ENCODE data around the gene DLGAP1. TPM values are rescaled to one million over a fixed set of nuclear protein-coding genes. Genes with fewer than 3 reads are reported as not detected.

The DLGAP1 gene
- total RNA-seq, 1 experiment from 2014 or later: 0.39 TPM

DNA sequence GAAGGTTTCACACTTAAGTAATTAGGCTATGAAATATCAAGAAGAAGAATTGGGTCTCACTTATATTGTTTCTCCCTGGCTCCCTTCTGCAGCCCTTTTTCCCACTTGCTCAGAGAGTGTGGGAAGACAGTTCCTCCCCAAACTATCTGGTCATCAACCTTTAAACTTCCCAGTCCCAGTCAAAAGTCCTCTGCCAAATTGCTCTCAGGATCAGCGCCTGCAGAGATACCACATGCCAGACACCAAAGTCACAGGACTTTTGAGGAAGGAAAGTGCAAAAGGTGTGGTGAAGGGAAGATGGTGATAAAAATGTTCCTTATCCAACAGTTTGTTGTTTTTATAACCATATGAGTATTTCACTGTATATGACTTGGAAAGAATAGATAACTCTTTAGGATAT is 51.3 kb downstream of the DLGAP1 start:
- DNase-seq (ENCODE audit: low read depth, low spot score) (no peak), ATAC-seq (no peak)
- intact Hi-C loops (cut with micrococcal nuclease): no loop called here
- ChIA-PET POLR2A (no interaction called here), CTCF (no interaction called here), RAD21 (ENCODE audit: low non-redundant PET in 1 of 2, low total read pairs in 2 of 2, uncharacterized antibody in 2 of 2, unreplicated experiment in 2 of 2) (no interaction called here)
- Histone ChIP-seq H3K9me2 (ENCODE audit: insufficient read depth) (no peaks in the 10 kb centered on the region), H3K36me3 (ENCODE audit: control insufficient read depth in 1 of 2, insufficient read depth in 2 of 2, low read length in 2 of 2) (no peaks in the 10 kb centered on the region), H2AFZ (ENCODE audit: low read depth, low read length, poor library complexity, severe bottlenecking) (no peak overlapping the region), H3K4me1 (ENCODE audit: control insufficient read depth in 1 of 2, insufficient read depth in 2 of 2, low read length in 2 of 2) (no peaks in the 10 kb centered on the region), H3K9ac (ENCODE audit: low read length) (no peak overlapping the region), H4K20me1 (ENCODE audit: insufficient read depth) (no peaks in the 10 kb centered on the region), H3K4me3 (replicated peaks in 1 of 2; ENCODE audit: low read depth in 1 of 2, low read length in 2 of 2) (no peak overlapping the region), H3K4me2 (ENCODE audit: low read length) (no peak overlapping the region), H3K27ac (ENCODE audit: low read depth, low read length) (no peak overlapping the region), H3K79me2 (ENCODE audit: insufficient read depth, low read length) (no peaks in the 10 kb centered on the region), H3K9me3 (ENCODE audit: control insufficient read depth in 1 of 2, insufficient read depth in 1 of 2, low read depth in 1 of 2, low read length in 2 of 2) (peaks cover 6 to 9% of the 10 kb centered on the region in 2 experiments; a peak in 2 of 4 replicates), H3K27me3 (ENCODE audit: insufficient read depth, low read length) (no peaks in the 10 kb centered on the region)
- TF ChIP-seq ZNF274 (IDR thresholded peaks at IDR 0.05; ENCODE audit: low read depth, low read length): no peak
- TF ChIP-seq, protein P1, sequence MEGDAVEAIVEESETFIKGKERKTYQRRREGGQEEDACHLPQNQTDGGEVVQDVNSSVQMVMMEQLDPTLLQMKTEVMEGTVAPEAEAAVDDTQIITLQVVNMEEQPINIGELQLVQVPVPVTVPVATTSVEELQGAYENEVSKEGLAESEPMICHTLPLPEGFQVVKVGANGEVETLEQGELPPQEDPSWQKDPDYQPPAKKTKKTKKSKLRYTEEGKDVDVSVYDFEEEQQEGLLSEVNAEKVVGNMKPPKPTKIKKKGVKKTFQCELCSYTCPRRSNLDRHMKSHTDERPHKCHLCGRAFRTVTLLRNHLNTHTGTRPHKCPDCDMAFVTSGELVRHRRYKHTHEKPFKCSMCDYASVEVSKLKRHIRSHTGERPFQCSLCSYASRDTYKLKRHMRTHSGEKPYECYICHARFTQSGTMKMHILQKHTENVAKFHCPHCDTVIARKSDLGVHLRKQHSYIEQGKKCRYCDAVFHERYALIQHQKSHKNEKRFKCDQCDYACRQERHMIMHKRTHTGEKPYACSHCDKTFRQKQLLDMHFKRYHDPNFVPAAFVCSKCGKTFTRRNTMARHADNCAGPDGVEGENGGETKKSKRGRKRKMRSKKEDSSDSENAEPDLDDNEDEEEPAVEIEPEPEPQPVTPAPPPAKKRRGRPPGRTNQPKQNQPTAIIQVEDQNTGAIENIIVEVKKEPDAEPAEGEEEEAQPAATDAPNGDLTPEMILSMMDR (IDR thresholded peaks at IDR 0.05 in 2 of 3, conservative IDR thresholded peaks at IDR 0.05 in 1 of 3; ENCODE audit: borderline replicate concordance in 1 of 3, insufficient read depth in 1 of 3, low read depth in 2 of 3, low read length in 2 of 3): no peak
- no peak for TF ChIP-seq SRF (IDR thresholded peaks at IDR 0.05; ENCODE audit: low read depth)
- BruUV-seq (replicated peaks): no TSS peak

DNA sequence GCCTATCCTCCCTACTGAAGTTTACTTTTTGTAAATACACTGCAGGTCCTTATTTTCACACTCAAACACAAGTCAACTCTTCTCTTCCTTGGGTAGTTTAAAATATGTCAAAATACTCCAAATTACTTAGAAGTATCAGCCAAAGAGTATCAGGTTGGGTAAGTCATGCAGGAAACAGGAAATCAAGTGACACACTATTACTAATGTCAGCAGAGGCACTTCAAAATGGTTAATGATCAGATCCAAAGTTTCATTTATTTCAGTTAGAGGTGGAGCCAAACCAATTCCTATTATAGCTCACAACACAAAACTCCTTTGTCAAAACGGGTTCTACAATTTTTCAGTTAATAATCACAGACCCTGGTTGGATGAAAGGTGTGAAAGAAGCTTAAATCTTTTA is 54.2 kb downstream of the DLGAP1 start:
- ChIA-PET RAD21 (ENCODE audit: low non-redundant PET in 1 of 2, low total read pairs in 2 of 2, uncharacterized antibody in 2 of 2, unreplicated experiment in 2 of 2) (no interaction called here), POLR2A (no interaction called here), CTCF (no interaction called here)
- no peaks in the 10 kb centered on the region for H3K36me3 ChIP-seq (ENCODE audit: control insufficient read depth in 1 of 2, insufficient read depth in 2 of 2, low read length in 2 of 2)
- H3K4me3 ChIP-seq (replicated peaks in 1 of 2; ENCODE audit: low read depth in 1 of 2, low read length in 2 of 2): no peak overlapping the region
- no peaks in the 10 kb centered on the region for H3K9me2 ChIP-seq (ENCODE audit: insufficient read depth)
- H3K79me2 ChIP-seq (ENCODE audit: insufficient read depth, low read length): no peaks in the 10 kb centered on the region
- no peak for DNase-seq (ENCODE audit: low read depth, low spot score)
- no peaks in the 10 kb centered on the region for H3K27me3 ChIP-seq (ENCODE audit: insufficient read depth, low read length)
- ATAC-seq: no peak
- H3K4me1 ChIP-seq (ENCODE audit: control insufficient read depth in 1 of 2, insufficient read depth in 2 of 2, low read length in 2 of 2): no peaks in the 10 kb centered on the region
- H3K27ac ChIP-seq (ENCODE audit: low read depth, low read length): no peak overlapping the region
- H3K9ac ChIP-seq (ENCODE audit: low read length): no peak overlapping the region
- no TSS peak for BruUV-seq (replicated peaks)
- no peaks in the 10 kb centered on the region for H4K20me1 ChIP-seq (ENCODE audit: insufficient read depth)
- H3K4me2 ChIP-seq (ENCODE audit: low read length): no peak overlapping the region
- intact Hi-C loops (cut with micrococcal nuclease): no loop called here
- no peak for TF ChIP-seq POLR2AphosphoS5 (IDR thresholded peaks at IDR 0.05; ENCODE audit: low read depth, low read length)
- TF ChIP-seq EZH2phosphoT487 (IDR thresholded peaks at IDR 0.05; ENCODE audit: borderline replicate concordance): no peak
- TF ChIP-seq ELF1 (IDR thresholded peaks at IDR 0.05; ENCODE audit: borderline replicate concordance, low read depth): no peak
- TF ChIP-seq CBX3 (IDR thresholded peaks at IDR 0.05; ENCODE audit: low read depth): no peak
- no peak for TF ChIP-seq FOSL1 (IDR thresholded peaks at IDR 0.05; ENCODE audit: low read depth)
- TF ChIP-seq CEBPB (IDR thresholded peaks at IDR 0.05; ENCODE audit: low read depth): no peak
- TF ChIP-seq EZH2 (IDR thresholded peaks at IDR 0.05): no peak
- TF ChIP-seq, protein P2, sequence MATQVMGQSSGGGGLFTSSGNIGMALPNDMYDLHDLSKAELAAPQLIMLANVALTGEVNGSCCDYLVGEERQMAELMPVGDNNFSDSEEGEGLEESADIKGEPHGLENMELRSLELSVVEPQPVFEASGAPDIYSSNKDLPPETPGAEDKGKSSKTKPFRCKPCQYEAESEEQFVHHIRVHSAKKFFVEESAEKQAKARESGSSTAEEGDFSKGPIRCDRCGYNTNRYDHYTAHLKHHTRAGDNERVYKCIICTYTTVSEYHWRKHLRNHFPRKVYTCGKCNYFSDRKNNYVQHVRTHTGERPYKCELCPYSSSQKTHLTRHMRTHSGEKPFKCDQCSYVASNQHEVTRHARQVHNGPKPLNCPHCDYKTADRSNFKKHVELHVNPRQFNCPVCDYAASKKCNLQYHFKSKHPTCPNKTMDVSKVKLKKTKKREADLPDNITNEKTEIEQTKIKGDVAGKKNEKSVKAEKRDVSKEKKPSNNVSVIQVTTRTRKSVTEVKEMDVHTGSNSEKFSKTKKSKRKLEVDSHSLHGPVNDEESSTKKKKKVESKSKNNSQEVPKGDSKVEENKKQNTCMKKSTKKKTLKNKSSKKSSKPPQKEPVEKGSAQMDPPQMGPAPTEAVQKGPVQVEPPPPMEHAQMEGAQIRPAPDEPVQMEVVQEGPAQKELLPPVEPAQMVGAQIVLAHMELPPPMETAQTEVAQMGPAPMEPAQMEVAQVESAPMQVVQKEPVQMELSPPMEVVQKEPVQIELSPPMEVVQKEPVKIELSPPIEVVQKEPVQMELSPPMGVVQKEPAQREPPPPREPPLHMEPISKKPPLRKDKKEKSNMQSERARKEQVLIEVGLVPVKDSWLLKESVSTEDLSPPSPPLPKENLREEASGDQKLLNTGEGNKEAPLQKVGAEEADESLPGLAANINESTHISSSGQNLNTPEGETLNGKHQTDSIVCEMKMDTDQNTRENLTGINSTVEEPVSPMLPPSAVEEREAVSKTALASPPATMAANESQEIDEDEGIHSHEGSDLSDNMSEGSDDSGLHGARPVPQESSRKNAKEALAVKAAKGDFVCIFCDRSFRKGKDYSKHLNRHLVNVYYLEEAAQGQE (IDR thresholded peaks at IDR 0.05; ENCODE audit: low read depth): no peak
- no peak for TF ChIP-seq JUND (IDR thresholded peaks at IDR 0.05)
- TF ChIP-seq YY1 (IDR thresholded peaks at IDR 0.05; ENCODE audit: extremely low read depth, insufficient replicate concordance, low read depth, low read length): no peak
- no peak for TF ChIP-seq EGR1 (IDR thresholded peaks at IDR 0.05; ENCODE audit: low read depth)
- TF ChIP-seq SP1 (IDR thresholded peaks at IDR 0.05; ENCODE audit: low read depth): no peak
- peaks cover 2 to 6% of the 10 kb centered on the region in 2 experiments; a peak in 2 of 4 replicates for H3K9me3 ChIP-seq (ENCODE audit: control insufficient read depth in 1 of 2, insufficient read depth in 1 of 2, low read depth in 1 of 2, low read length in 2 of 2)
- no peak overlapping the region for H2AFZ ChIP-seq (ENCODE audit: low read depth, low read length, poor library complexity, severe bottlenecking)

All from HCT116 (cell line).